ENCODE results near the gene MRPL49.
"Not testable (repeated sequence)": the region's sequence is repeated elsewhere in the genome, so short reads cannot be mapped to it uniquely, and the experiment has no call there.

The MRPL49 gene

DNA sequence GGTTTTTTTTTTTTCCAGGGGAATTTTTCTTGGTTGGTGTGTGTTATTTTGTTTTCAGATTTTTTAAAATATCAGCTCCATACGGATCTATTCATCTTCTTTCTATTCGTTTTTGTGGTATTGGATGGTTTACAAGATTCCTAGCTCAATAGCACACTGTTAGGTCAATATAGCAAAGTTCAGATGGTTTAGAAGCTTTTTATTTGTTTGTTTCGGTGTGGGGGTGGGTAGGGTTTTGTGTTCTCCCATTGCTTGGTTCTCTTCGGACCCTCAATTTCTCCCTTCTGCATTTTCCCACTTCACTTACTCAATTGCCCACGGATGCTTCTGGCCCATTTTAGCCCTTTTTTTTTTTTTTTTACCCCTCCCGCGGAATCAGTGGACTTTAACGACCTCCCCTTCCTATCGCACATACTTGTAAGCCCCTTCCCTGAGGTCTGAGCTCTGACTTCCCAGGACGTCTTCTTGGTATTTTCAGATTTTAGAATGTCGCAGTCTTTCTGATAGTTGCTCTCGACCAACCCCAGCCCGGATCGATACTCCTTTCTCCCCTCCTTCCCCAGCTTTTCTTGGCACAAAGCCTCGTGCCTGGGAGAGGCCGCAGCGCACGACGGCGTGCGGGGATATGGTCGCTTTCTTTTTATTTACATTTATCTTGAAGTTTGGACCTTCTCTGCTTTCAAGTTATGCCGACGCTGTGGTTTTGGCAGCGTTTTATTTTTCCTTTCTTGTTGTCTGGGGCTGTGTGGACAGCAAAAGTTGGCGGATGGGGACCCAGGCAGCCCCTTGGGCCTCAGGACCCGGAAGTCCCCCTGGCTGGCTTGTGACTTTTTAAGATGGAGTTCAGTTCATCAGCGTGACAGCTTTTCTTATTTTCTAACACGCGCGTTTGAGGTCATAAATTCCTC is 43.5 kb downstream of the MRPL49 start:
- no peak for DNase-seq (ENCODE audit: low read depth)

DNA sequence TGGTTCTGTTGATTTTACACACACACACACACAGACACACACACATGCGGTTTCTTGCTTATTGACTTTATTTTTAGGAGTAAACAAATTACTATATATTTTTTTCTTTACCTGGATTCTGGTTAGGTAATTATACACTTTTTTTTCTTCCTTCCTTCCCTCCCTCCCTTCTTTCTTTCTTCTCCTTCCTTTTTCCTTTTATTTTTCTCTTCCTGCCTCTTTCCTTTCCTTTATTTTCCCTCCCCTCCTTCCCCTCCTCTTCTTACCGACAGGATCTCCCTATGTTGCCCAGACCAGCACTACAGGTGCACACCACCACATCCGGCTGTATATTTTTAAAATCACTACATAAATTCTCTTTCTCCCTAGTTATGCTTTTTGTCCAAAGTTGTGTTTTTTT is 44.8 kb downstream of the MRPL49 start:
- DNase-seq (ENCODE audit: low read depth) = no peak

DNA sequence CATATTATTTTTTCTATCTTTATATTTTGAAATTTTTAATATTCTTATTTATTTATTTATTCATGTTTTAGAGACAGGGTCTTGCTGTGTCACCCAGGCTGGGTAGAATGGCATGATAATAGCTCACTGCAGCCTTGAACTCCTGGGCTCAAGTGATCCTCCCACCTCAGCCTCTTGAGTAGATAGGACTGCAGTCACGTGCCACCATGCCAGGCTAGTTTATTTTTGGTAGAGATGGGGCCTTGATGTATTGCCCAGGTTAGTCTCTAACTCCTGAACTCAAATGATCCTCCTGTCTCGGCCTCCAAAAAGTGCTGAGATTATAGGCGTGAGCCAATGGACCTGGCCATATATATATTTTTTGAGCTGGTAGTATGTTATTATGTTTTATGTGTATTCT is 45.5 kb downstream of the MRPL49 start:
- no peak for DNase-seq (ENCODE audit: low read depth)

DNA sequence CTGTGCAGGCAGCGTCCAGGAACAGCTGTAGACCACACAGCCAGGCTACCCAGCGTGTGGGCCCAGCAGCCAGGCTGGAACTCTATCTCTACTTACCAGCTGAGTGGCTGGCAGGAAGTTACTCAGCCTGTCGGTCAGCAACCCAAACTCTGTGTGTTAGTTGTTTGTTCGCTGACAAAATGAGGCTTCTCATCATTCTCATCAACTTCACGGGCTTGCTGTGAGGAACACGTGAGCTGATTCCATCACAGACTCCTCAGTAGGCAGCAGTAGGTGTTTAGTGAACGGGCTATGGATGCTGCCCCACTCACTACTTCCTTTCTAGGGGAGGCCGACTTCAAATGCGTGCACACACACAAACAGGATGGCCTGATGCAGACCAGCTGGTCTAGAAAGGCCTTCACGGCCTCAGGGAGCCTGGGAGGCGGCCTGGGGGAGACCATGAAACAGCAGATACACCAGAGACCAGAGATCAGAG is 47.1 kb downstream of the MRPL49 start:
- no peak for DNase-seq (ENCODE audit: low read depth)

DNA sequence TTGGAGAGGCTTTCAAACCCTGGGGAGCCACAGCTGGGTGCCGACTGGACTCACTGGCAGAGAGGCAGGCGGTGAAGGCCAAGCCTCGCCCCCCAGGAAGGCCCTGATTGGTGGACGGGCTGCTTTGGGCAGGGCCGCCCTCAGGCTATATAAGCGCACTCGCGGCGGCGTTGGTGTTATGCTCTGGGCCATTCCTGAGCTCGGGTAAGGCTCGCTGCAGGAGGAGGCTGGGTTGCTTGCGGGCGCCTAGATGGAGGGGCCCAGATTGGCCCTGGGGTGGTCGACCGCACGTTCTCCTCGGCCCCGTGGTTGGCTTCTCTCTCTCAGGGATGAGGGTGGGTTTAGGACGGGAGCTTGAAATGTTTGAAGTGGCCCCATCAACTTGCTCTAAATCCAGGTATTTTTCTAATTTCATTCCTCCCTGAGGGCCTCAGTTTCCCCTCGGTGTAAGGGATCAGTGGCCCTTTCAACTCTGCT is 48.0 kb downstream of the MRPL49 start, which contains the start of gene SPDYC:
TSS of gene SPDYC (plus strand) at position 176 of the 477 bp plus-strand sequence. CDS start 1,125 bp downstream, outside the sequence.
- no peak for DNase-seq (ENCODE audit: low read depth)

DNA sequence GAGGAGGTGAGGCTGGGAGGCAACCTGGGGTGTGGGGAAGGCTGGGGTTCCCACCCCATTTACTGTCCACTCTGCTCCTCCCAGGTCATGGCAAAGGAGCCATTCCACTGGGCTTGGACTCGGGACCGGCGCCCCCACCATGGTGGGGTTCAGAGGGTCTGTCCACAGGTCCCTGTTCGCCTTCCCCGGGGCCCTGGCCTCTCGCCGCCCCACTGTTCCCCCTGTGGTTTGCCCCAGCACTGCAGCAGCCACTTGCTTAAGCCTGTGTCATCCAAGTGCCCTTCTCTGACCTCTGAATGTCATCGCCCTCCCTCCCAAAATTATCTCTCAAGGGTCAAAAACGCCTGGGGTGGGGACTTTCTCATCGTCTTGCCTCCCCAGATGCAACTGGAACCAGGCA is 50.5 kb downstream of the MRPL49 start:
- no peak for DNase-seq (ENCODE audit: low read depth)

DNA sequence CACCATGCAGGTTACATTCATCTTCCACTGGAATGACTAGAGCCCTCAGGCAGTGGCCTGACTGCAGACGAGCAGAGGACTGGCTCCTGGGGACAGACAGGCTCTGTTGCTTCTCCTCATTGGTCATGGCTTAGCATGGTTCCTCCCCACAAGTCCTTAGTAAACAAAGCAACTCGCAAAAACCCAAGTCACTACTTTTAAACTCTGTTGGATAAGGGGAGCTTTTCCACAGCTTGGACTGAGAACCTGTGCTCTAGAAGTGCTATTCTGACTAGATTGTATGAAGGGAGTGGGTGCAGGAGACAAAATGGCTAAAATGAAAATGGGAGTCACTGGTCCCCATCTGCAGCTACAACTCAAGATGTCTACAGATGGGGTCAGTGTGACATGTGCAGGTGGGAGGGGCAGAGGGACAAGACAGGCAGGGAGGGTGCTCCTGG is 52.5 kb downstream of the MRPL49 start:
- not testable (repeated sequence) for DNase-seq (ENCODE audit: low read depth)

All from stimulated activated CD8-positive, alpha-beta memory T cell treated with anti-CD3 and anti-CD28 coated beads, Interleukin-15, amount 100 ng/mL, for 24 hours (primary cell).